Nephron (organoid): ENCODE results near the gene FGR.
A peak's percentile ranks its signal among the peaks of the same experiment; 100 is the strongest.
"Not testable (repeated sequence)": the region's sequence is repeated elsewhere in the genome, so short reads cannot be mapped to it uniquely, and the experiment has no call there.

Experiments
- H3K27ac Mint-ChIP-seq, 3 experiments: 2 replicates each; pipeline ENCODE4 v1.8.0; 2020; ENCODE audit warnings: mixed read lengths in 3 of 3, mild to moderate bottlenecking in 2 of 3, moderate library complexity in 1 of 3
- H3K27me3 Mint-ChIP-seq: 2 replicates; pipeline ENCODE4 v1.8.0; 2021; ENCODE audit warnings: low read depth, mild to moderate bottlenecking, moderate library complexity, mixed read lengths
- H3K36me3 Mint-ChIP-seq: 2 replicates; pipeline ENCODE4 v1.8.0; 2020; ENCODE audit warnings: low read depth, mixed read lengths
- H3K4me1 Mint-ChIP-seq: 2 replicates; pipeline ENCODE4 v1.8.0; 2020; ENCODE audit warnings: mixed read lengths
- H3K4me3 Mint-ChIP-seq, 3 experiments: 2 replicates each; pipeline ENCODE4 v1.8.0; 2020; ENCODE audit warnings: mild to moderate bottlenecking in 3 of 3, mixed read lengths in 3 of 3, moderate library complexity in 2 of 3
- H3K9me3 Mint-ChIP-seq: 2 replicates; pipeline ENCODE4 v1.8.0; 2020; ENCODE audit warnings: mixed read lengths
- CTCF ChIP-seq, 3 experiments: fragments of 200-600 bp; sonication (generic); IDR thresholded peaks; one replicate each; pipeline ENCODE4 v1.5.0; 2021; ENCODE audit warnings: antibody characterized with exemption in 3 of 3; ENCODE audit not compliant: unreplicated experiment in 3 of 3

FGR gene

GRCh38 chr1:27628712-27629111 is 6.3 kb downstream of the FGR start:
- peaks cover 19% of the 10 kb centered on the region for H3K4me1 Mint-ChIP-seq
- H3K27me3 Mint-ChIP-seq = peaks cover 26% of the 10 kb centered on the region
- peak overlapping the region in 1 of 3 experiments; percentile 6 for H3K27ac Mint-ChIP-seq
- no peaks in the 10 kb centered on the region for H3K9me3 Mint-ChIP-seq
- H3K36me3 Mint-ChIP-seq = no peaks in the 10 kb centered on the region
- TF ChIP-seq CTCF (IDR thresholded peaks at IDR 0.05; ENCODE audit: unreplicated experiment in 3 of 3) = no peak
- no peak overlapping the region for H3K4me3 Mint-ChIP-seq

- not testable (repeated sequence) for H3K4me3 Mint-ChIP-seq, H3K27ac Mint-ChIP-seq, H3K9me3 Mint-ChIP-seq, H3K36me3 Mint-ChIP-seq
- Mint-ChIP-seq H3K27me3 (peaks cover 18% of the 10 kb centered on the region), H3K4me1 (peaks cover 19% of the 10 kb centered on the region)
Observed at GRCh38 chr1:27627733-27628132, 7.3 kb downstream of the FGR start.

GRCh38 chr1:27627061-27627460 is 7.9 kb downstream of the FGR start:
- H3K4me1 Mint-ChIP-seq = peaks cover 19% of the 10 kb centered on the region
- peaks cover 11% of the 10 kb centered on the region for H3K27me3 Mint-ChIP-seq
- H3K9me3 Mint-ChIP-seq = no peaks in the 10 kb centered on the region
- TF ChIP-seq CTCF (IDR thresholded peaks at IDR 0.05; ENCODE audit: unreplicated experiment in 3 of 3) = no peak
- H3K27ac Mint-ChIP-seq = no peak overlapping the region
- no peak overlapping the region for H3K4me3 Mint-ChIP-seq
- no peaks in the 10 kb centered on the region for H3K36me3 Mint-ChIP-seq

GRCh38 chr1:27626031-27626935 is 8.7 kb downstream of the FGR start:
- peaks cover 10% of the 10 kb centered on the region for H3K27me3 Mint-ChIP-seq
- no peaks in the 10 kb centered on the region for H3K36me3 Mint-ChIP-seq
- H3K4me3 Mint-ChIP-seq = no peak overlapping the region
- TF ChIP-seq CTCF (IDR thresholded peaks at IDR 0.05; ENCODE audit: unreplicated experiment in 3 of 3) = no peak
- H3K27ac Mint-ChIP-seq = no peak overlapping the region
- H3K9me3 Mint-ChIP-seq = no peaks in the 10 kb centered on the region
- peaks cover 15% of the 10 kb centered on the region for H3K4me1 Mint-ChIP-seq

- Mint-ChIP-seq H3K9me3 (no peaks in the 10 kb centered on the region), H3K36me3 (no peaks in the 10 kb centered on the region), H3K27ac (no peak overlapping the region), H3K4me3 (no peak overlapping the region), H3K4me1 (peaks cover 10% of the 10 kb centered on the region), H3K27me3 (no peaks in the 10 kb centered on the region)
- no peak for TF ChIP-seq CTCF (IDR thresholded peaks at IDR 0.05; ENCODE audit: unreplicated experiment in 3 of 3)
Observed at GRCh38 chr1:27624467-27625178, 10.4 kb downstream of the FGR start.

- H3K4me3 Mint-ChIP-seq = no peak overlapping the region
- H3K36me3 Mint-ChIP-seq = no peaks in the 10 kb centered on the region
- H3K27ac Mint-ChIP-seq = no peak overlapping the region
- H3K27me3 Mint-ChIP-seq = no peaks in the 10 kb centered on the region
- H3K4me1 Mint-ChIP-seq = peaks cover under 1% of the 10 kb centered on the region
- no peaks in the 10 kb centered on the region for H3K9me3 Mint-ChIP-seq
- no peak for TF ChIP-seq CTCF (IDR thresholded peaks at IDR 0.05; ENCODE audit: unreplicated experiment in 3 of 3)
Observed at GRCh38 chr1:27623327-27624212, 11.4 kb downstream of the FGR start.
